GM12878 (cell line): ENCODE measurements around the gene RASAL3. TPM values are rescaled to one million over a fixed set of nuclear protein-coding genes. Genes with fewer than 3 reads are reported as not detected.
A peak's percentile ranks its signal among the peaks of the same experiment; 100 is the strongest.

Source experiments
- ATAC-seq: fragments of 200-7000 bp; cut with Tn5 transposase; 3 replicates; pipeline ENCODE4 v1.9.1; 2020; ENCODE audit warnings: mild to moderate bottlenecking, moderate library complexity
- BruUV-seq: library from RNA; stranded (reverse); fragments of 400-500 nt; replicated peaks from 2 replicates; lab custom pipeline; 2021; lab: Mats Ljungman, UMichigan
- CTCF ChIA-PET: fragments of 300-600 bp; sonication (Branson Sonifier 250); formaldehyde crosslinking; extraction: SDS; loops from one replicate; lab custom pipeline; 2021; ENCODE audit warnings: inconsistent platforms; lab: Yijun Ruan, JAX
- POLR2A ChIA-PET: fragments of 350-600 bp; formaldehyde crosslinking; extraction: SDS; loops from one replicate; lab custom pipeline; 2021; ENCODE audit warnings: inconsistent platforms; lab: Charles Lee
- RAD21 ChIA-PET: fragments of 300-600 bp; sonication (Branson Sonifier 250); formaldehyde crosslinking; loops from one replicate; lab custom pipeline; 2023; ENCODE audit warnings: antibody characterized with exemption; ENCODE audit not compliant: unreplicated experiment; lab: Charles Lee
- SMC1A ChIA-PET: fragments of 300-600 bp; sonication (Branson Sonifier 250); formaldehyde crosslinking; loops from one replicate; lab custom pipeline; 2023; ENCODE audit not compliant: unreplicated experiment, uncharacterized antibody; lab: Charles Lee
- DNase-seq: peaks from one replicate; pipeline ENCODE4 v3.0.0-alpha.2; 2011; ENCODE audit warnings: low read depth, low spot score
- FAIRE-seq: peaks from 3 replicates; lab custom pipeline; 2011; peaks lifted over from hg19 to GRCh38; lab: Jason Lieb, UNC
- H2AFZ ChIP-seq: 2 replicates; pipeline ENCODE4 v1.6.0; 2011; ENCODE audit warnings: low read depth, low read length, control low read depth; ENCODE audit not compliant: control insufficient read depth
- H3K27ac ChIP-seq: 2 replicates; pipeline ENCODE4 v1.5.1; 2011; ENCODE audit warnings: control low read depth; ENCODE audit not compliant: control insufficient read depth, insufficient read depth
- H3K27me3 ChIP-seq, 2 experiments: replicated peaks in 1 of 2; 2 replicates each; pipeline versions ENCODE4 v1.6.0 to v1.6.1; 2011; ENCODE audit warnings: low read length in 1 of 2; ENCODE audit not compliant: control insufficient read depth in 2 of 2, insufficient read depth in 2 of 2
- H3K36me3 ChIP-seq, 2 experiments: 2 replicates each; pipeline ENCODE4 v1.5.1; 2011; ENCODE audit warnings: low read length in 1 of 2; ENCODE audit not compliant: control insufficient read depth in 2 of 2, insufficient read depth in 2 of 2
- H3K4me1 ChIP-seq: 2 replicates; pipeline ENCODE4 v1.6.1; 2011; ENCODE audit warnings: mild to moderate bottlenecking, low read length, moderate library complexity, mixed read lengths; ENCODE audit not compliant: control insufficient read depth, insufficient read depth
- H3K4me2 ChIP-seq: 2 replicates; pipeline ENCODE4 v1.6.0; 2011; ENCODE audit warnings: control low read depth; ENCODE audit not compliant: control insufficient read depth, insufficient read depth
- H3K4me3 ChIP-seq: fragments of 200-600 bp; sonication (generic); 2 replicates; pipeline ENCODE4 v1.5.1; 2016
- H3K79me2 ChIP-seq: 2 replicates; pipeline ENCODE4 v1.6.0; 2011; ENCODE audit warnings: low read length; ENCODE audit not compliant: control insufficient read depth, insufficient read depth
- H3K9ac ChIP-seq: 2 replicates; pipeline ENCODE4 v1.8.0; 2011; ENCODE audit warnings: low read length, control low read depth, mixed read lengths; ENCODE audit not compliant: control insufficient read depth, insufficient read depth
- H3K9me3 ChIP-seq: replicated peaks from 3 replicates; pipeline ENCODE4 v1.5.1; 2011; ENCODE audit warnings: mild to moderate bottlenecking, low read length; ENCODE audit not compliant: control insufficient read depth, insufficient read depth
- H4K20me1 ChIP-seq: 2 replicates; pipeline ENCODE4 v1.6.0; 2011; ENCODE audit not compliant: control insufficient read depth, insufficient read depth
- CBX5 ChIP-seq: sonication (generic); IDR thresholded peaks from 2 replicates; pipeline ENCODE4 v1.6.1; 2016; ENCODE audit warnings: low read depth, moderate library complexity, mild to moderate bottlenecking, inconsistent platforms
- CHD4 ChIP-seq: fragments of 200-600 bp; sonication (generic); IDR thresholded peaks from 2 replicates; pipeline ENCODE4 v1.6.1; 2016; ENCODE audit warnings: mild to moderate bottlenecking
- CREM ChIP-seq: IDR thresholded peaks from 2 replicates; pipeline ENCODE4 v1.6.1; 2014; ENCODE audit warnings: antibody characterized with exemption, low read depth
- IKZF1 ChIP-seq: fragments of 450-650 bp; conservative IDR thresholded peaks from 2 replicates; pipeline ENCODE4 v1.6.1; 2017; ENCODE audit warnings: antibody characterized with exemption, mild to moderate bottlenecking
- JUND ChIP-seq: IDR thresholded peaks from 2 replicates; pipeline ENCODE4 v1.6.1; 2012; ENCODE audit warnings: low read depth, mild to moderate bottlenecking, low read length, improper control_type of control experiment, moderate library complexity
- MTA3 ChIP-seq: IDR thresholded peaks from 2 replicates; pipeline ENCODE4 v1.6.1; 2012; ENCODE audit warnings: low read length, inconsistent platforms, borderline replicate concordance
- MXI1 ChIP-seq: fragments of 150-350 bp; IDR thresholded peaks from 2 replicates; pipeline ENCODE4 v1.6.1; 2011; ENCODE audit warnings: low read depth, mild to moderate bottlenecking, inconsistent platforms, low read length, improper control_type of control experiment
- NKRF ChIP-seq: fragments of 450-650 bp; conservative IDR thresholded peaks from 2 replicates; pipeline ENCODE4 v1.6.1; 2017; ENCODE audit warnings: mild to moderate bottlenecking, moderate library complexity
- NR2C1 ChIP-seq: fragments of 450-650 bp; IDR thresholded peaks from 2 replicates; pipeline ENCODE4 v1.6.1; 2017; ENCODE audit warnings: antibody characterized with exemption, mild to moderate bottlenecking, moderate library complexity
- PAX8 ChIP-seq: fragments of 450-650 bp; IDR thresholded peaks from 2 replicates; pipeline ENCODE4 v1.6.1; 2017; ENCODE audit warnings: mild to moderate bottlenecking, moderate library complexity
- SMARCA5 ChIP-seq: fragments of 450-650 bp; IDR thresholded peaks from 2 replicates; pipeline ENCODE4 v1.6.1; 2017; ENCODE audit warnings: mild to moderate bottlenecking
- SPI1 ChIP-seq: IDR thresholded peaks from 2 replicates; pipeline ENCODE4 v1.6.1; 2011; ENCODE audit warnings: low read depth, mild to moderate bottlenecking, low read length, moderate library complexity, borderline replicate concordance; ENCODE audit not compliant: insufficient read depth
- STAT1 ChIP-seq: fragments of 450-650 bp; conservative IDR thresholded peaks from 2 replicates; pipeline ENCODE4 v1.6.1; 2014; ENCODE audit warnings: antibody characterized with exemption, mild to moderate bottlenecking
- TAF1 ChIP-seq: IDR thresholded peaks from 2 replicates; pipeline ENCODE4 v1.6.1; 2011; ENCODE audit warnings: mild to moderate bottlenecking, low read depth, low read length, borderline replicate concordance
- WRNIP1 ChIP-seq: IDR thresholded peaks from 2 replicates; pipeline ENCODE4 v1.6.1; 2011; ENCODE audit warnings: low read depth, low read length, improper control_type of control experiment, borderline replicate concordance
- ZBTB40 ChIP-seq: fragments of 450-650 bp; IDR thresholded peaks from 2 replicates; pipeline ENCODE4 v1.6.1; 2016; ENCODE audit warnings: mild to moderate bottlenecking, moderate library complexity, borderline replicate concordance
- ZNF274 ChIP-seq: IDR thresholded peaks from one replicate; pipeline ENCODE4 v1.8.0; 2011; ENCODE audit not compliant: insufficient read length, insufficient read depth
- ZZZ3 ChIP-seq: IDR thresholded peaks from 2 replicates; pipeline ENCODE4 v1.6.1; 2011; ENCODE audit warnings: low read depth; ENCODE audit not compliant: control insufficient read depth, insufficient read length
- WGBS: methylation state at CpG from one replicate; pipeline ENCODE4 v1.1.6; 2016; ENCODE audit warnings: low lambda C conversion rate; ENCODE audit not compliant: insufficient replicate concordance, insufficient coverage; ENCODE audit errors: missing lambda C conversion rate; 5-methylcytosine and 5-hydroxymethylcytosine counted together
- in situ Hi-C: fragments of 300-500 bp; cut with MboI; formaldehyde crosslinking; loops from 9 replicates; pipeline ENCODE4 v1.14.3; 2018; ENCODE audit warnings: mixed read lengths
- intact Hi-C: fragments of 100-400 bp; cut with micrococcal nuclease; formaldehyde crosslinking; loops from one replicate; pipeline ENCODE4 v1.14.2; 2022; ENCODE audit not compliant: unreplicated experiment
- polyA plus RNA-seq, 11 experiments: library from polyadenylated mRNA; depleted of rRNA in 4 of 11; unstranded in 6 of 11; stranded (reverse) in 5 of 11; fragments of >200 nt; fragmentation: Nextera tagmentation in 4 of 11; fragmentation: Illumina TruSeq in 1 of 11; extraction: Ambion mirVana in 4 of 11; extraction: Trizol in 1 of 11; gene quantifications; 1 replicate in 1 of 11; 2 replicates in 10 of 11; pipeline versions ENCODE4 v1.2.1 to v1.2.3, GENCODE V29; 2011 to 2016; ENCODE audit warnings: inconsistent platforms in 2 of 11, missing spikeins in 2 of 11, low read depth in 1 of 11
- total RNA-seq, 4 experiments: library from RNA; depleted of rRNA in 3 of 4; stranded (reverse); fragments of >200 nt in 3 of 4; fragmentation: Illumina TruSeq in 1 of 4; extraction: Trizol in 1 of 4; gene quantifications; 2 replicates each; pipeline versions ENCODE4 v1.2.1 to v1.2.3, GENCODE V29; 2013 to 2021

Gene RASAL3
- total and polyA plus RNA-seq, 10 of the 15 experiments (the other 5 are each of a cell fraction or from before 2014, with no cell fraction given): 1.7 to 81.3 (median 23.2) TPM

GRCh38 chr19:15432629-15433518 is 31.5 kb downstream of the RASAL3 start:
- Histone ChIP-seq H3K27ac (peak overlapping the region; percentile 83), H3K9me3 (no peaks in the 10 kb centered on the region), H3K4me1 (peaks cover 10% of the 10 kb centered on the region), H4K20me1 (no peaks in the 10 kb centered on the region), H3K4me2 (peak overlapping the region; percentile 86), H3K9ac (peak overlapping the region; percentile 76), H3K79me2 (peaks cover 32% of the 10 kb centered on the region), H3K4me3 (peak overlapping the region; percentile 94), H3K36me3 (peaks cover 0 to 2% of the 10 kb centered on the region in 2 experiments; a peak in 3 of 4 replicates), H2AFZ (peak overlapping the region; percentile 82), H3K27me3 (no peaks in the 10 kb centered on the region)
- CTCF ChIA-PET: interaction anchor here (1.3 to 3.6 kb wide), 2 partner anchors 14 to 53 kb away, joined by 4 to 20 read pairs; partner anchors contain the start of genes AKAP8 and AKAP8L
- DNase-seq: peak; percentile 36
- FAIRE-seq: peak; percentile 82
- intact Hi-C loops: loop anchor here (2.0 to 5.0 kb wide), 2 partner anchors 14 to 124 kb away; partner anchors contain the start of gene AKAP8L
- ATAC-seq: peak; percentile 88
- WGBS: 3% methylated on average over 58 of the region's 75 CpGs
- in situ Hi-C loops: no loop called here
- SMC1A ChIA-PET: interaction anchor here (0.5 to 1.2 kb wide), 3 partner anchors 13 to 568 kb away, joined by 3 to 6 read pairs (median 4); partner anchors contain the start of gene AKAP8L
- POLR2A ChIA-PET: interaction anchor here (0.7 to 1.7 kb wide), 6 partner anchors 12 to 53 kb away, joined by 3 to 9 read pairs (median 4); partner anchors contain the start of genes AKAP8 and AKAP8L
- RAD21 ChIA-PET: interaction anchor here (0.8 to 2.5 kb wide), 3 partner anchors 14 to 34 kb away, joined by 3 to 14 read pairs (median 5); partner anchors contain the start of genes AKAP8L and RASAL3
- BruUV-seq: no TSS peak
- TF ChIP-seq STAT1 (peak; percentile 94), ZNF274 (no peak), JUND (no peak), SMARCA5 (peak; percentile 62; the same call in 1 of the 2 replicates), CREM (peak; percentile 68), ZBTB40 (no peak), ZZZ3 (no peak), TAF1 (peak; percentile 86), IKZF1 (peak; percentile 93), SPI1 (no peak), MTA3 (no peak), NR2C1 (peak; percentile 67), MXI1 (peak; percentile 90), WRNIP1 (no peak), NKRF (peak; percentile 85), PAX8 (no peak), CHD4 (no peak), CBX5 (peak; percentile 51; the same call in 1 of the 2 replicates)
